ENCODE measurements around the gene NFU1. TPM values are rescaled to one million over a fixed set of nuclear protein-coding genes. Genes with fewer than 3 reads are reported as not detected.

The NFU1 gene
- total and polyA plus RNA-seq, 2 of the 4 experiments (the other 2 are of a cell fraction), result 24.0 to 32.4 TPM

DNA sequence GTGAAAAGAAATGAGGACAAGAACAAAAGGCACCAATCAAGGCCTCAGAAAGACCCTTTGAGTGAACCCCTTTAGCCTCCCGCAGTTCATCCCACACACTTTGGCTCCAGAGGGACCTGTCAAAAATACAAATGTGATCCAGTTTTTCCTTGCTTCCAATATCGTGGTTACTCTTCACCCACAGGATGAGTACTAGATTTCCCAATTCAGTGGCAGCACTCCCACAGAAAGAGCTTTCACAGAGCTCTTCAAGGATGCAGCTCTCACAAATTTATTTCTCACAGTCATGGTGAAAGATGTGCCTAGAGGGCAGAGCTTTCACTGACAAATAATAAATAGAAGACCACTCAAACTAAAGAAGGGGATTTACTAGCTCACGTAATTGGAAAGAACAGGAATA, 47.2 kb downstream of the NFU1 start:
- dilution Hi-C loops (cut with HindIII; ENCODE audit: low sequenced_read_pairs, unreplicated experiment), result no loop called here
- peaks cover 2% of the 10 kb centered on the region; the same call in 1 of the 2 replicates for H3K4me1 ChIP-seq (ENCODE audit: control insufficient read depth, insufficient read depth, low read length)
- BruUV-seq (replicated peaks), result no TSS peak
- H2BK5ac ChIP-seq (ENCODE audit: low read depth, low read length, poor library complexity, severe bottlenecking), result no peak overlapping the region
- H4K91ac ChIP-seq (ENCODE audit: insufficient read depth, low read depth, low read length), result no peak overlapping the region
- H2BK120ac ChIP-seq (ENCODE audit: low read depth, low read length), result no peak overlapping the region
- peaks cover 8 to 13% of the 10 kb centered on the region in 2 experiments; a peak in 3 of 4 replicates for H3K79me1 ChIP-seq (ENCODE audit: low read depth in 1 of 2, low read length in 2 of 2)
- intact Hi-C loops (cut with micrococcal nuclease), result no loop called here
- no peak overlapping the region for H3K4me3 ChIP-seq (ENCODE audit: insufficient read depth, low read depth, low read length)
- no peak overlapping the region for H3K27ac ChIP-seq (ENCODE audit: insufficient read depth, low read length)
- no peak overlapping the region for H2AK5ac ChIP-seq (ENCODE audit: low read depth, low read length)
- H2AK9ac ChIP-seq (replicated peaks; ENCODE audit: low read depth, low read length, poor library complexity), result no peak overlapping the region
- no peaks in the 10 kb centered on the region for H3K27me3 ChIP-seq (ENCODE audit: control insufficient read depth, insufficient read depth, low read length)
- no peak overlapping the region for H3K18ac ChIP-seq (ENCODE audit: low read depth, low read length)
- CTCF ChIA-PET, result interaction anchor here (0.7 to 1.3 kb wide), 2 partner anchors 10 to 14 kb away, joined by 3 read pairs; no protein-coding TSS in a partner anchor
- TF ChIP-seq BHLHE40 (IDR thresholded peaks at IDR 0.05; ENCODE audit: low read depth, low read length) (no peak), RFX5 (IDR thresholded peaks at IDR 0.05; ENCODE audit: low read depth, low read length) (no peak), RCOR1 (IDR thresholded peaks at IDR 0.05; ENCODE audit: insufficient replicate concordance, low read length) (no peak), CHD1 (IDR thresholded peaks at IDR 0.05; ENCODE audit: low read depth, low read length) (no peak), RAD21 (IDR thresholded peaks at IDR 0.05; ENCODE audit: low read length) (no peak), MXI1 (IDR thresholded peaks at IDR 0.05; ENCODE audit: borderline replicate concordance, low read depth, low read length) (no peak), MAZ (IDR thresholded peaks at IDR 0.05; ENCODE audit: borderline replicate concordance, low read depth, low read length) (no peak), CEBPB (IDR thresholded peaks at IDR 0.05; ENCODE audit: low read depth, low read length) (no peak), NFE2L2 (IDR thresholded peaks at IDR 0.05; ENCODE audit: low read depth, low read length) (no peak)
- TF ChIP-seq, protein P1, sequence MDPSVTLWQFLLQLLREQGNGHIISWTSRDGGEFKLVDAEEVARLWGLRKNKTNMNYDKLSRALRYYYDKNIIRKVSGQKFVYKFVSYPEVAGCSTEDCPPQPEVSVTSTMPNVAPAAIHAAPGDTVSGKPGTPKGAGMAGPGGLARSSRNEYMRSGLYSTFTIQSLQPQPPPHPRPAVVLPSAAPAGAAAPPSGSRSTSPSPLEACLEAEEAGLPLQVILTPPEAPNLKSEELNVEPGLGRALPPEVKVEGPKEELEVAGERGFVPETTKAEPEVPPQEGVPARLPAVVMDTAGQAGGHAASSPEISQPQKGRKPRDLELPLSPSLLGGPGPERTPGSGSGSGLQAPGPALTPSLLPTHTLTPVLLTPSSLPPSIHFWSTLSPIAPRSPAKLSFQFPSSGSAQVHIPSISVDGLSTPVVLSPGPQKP (IDR thresholded peaks at IDR 0.05; ENCODE audit: borderline replicate concordance, low read depth, low read length), result no peak
- TF ChIP-seq, protein P2, sequence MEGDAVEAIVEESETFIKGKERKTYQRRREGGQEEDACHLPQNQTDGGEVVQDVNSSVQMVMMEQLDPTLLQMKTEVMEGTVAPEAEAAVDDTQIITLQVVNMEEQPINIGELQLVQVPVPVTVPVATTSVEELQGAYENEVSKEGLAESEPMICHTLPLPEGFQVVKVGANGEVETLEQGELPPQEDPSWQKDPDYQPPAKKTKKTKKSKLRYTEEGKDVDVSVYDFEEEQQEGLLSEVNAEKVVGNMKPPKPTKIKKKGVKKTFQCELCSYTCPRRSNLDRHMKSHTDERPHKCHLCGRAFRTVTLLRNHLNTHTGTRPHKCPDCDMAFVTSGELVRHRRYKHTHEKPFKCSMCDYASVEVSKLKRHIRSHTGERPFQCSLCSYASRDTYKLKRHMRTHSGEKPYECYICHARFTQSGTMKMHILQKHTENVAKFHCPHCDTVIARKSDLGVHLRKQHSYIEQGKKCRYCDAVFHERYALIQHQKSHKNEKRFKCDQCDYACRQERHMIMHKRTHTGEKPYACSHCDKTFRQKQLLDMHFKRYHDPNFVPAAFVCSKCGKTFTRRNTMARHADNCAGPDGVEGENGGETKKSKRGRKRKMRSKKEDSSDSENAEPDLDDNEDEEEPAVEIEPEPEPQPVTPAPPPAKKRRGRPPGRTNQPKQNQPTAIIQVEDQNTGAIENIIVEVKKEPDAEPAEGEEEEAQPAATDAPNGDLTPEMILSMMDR (conservative IDR thresholded peaks at IDR 0.05; ENCODE audit: low read depth, low read length), result no peak
- H3K23ac ChIP-seq (ENCODE audit: low read depth, low read length), result no peak overlapping the region
- ATAC-seq (ENCODE audit: low read depth) (no peak), DNase-seq (no peak)
- 60% methylated on average over 1 of the region's 3 CpGs; no CpG with 5 or more reads in 1 of the 2 experiments for WGBS, 2 experiments (ENCODE audit: extremely low coverage in 2 of 2, insufficient read length in 1 of 2)
- no peak overlapping the region for H4K5ac ChIP-seq (ENCODE audit: low read depth, low read length)
- no peak overlapping the region for H2BK20ac ChIP-seq (ENCODE audit: low read depth, low read length)
- POLR2A ChIA-PET (ENCODE audit: unreplicated experiment), result no interaction called here
- H3K9me3 ChIP-seq (ENCODE audit: control insufficient read depth, insufficient read depth, low read length), result no peaks in the 10 kb centered on the region
- no peak overlapping the region for H3K14ac ChIP-seq (replicated peaks; ENCODE audit: low read depth, low read length)
- no peak overlapping the region for H2AFZ ChIP-seq (replicated peaks; ENCODE audit: low read length, poor library complexity)
- peaks cover 5% of the 10 kb centered on the region; the same call in 1 of the 2 replicates for H4K20me1 ChIP-seq (ENCODE audit: insufficient read depth, low read length)
- no peak overlapping the region for H3K4ac ChIP-seq (ENCODE audit: low read depth, low read length)
- H3K36me3 ChIP-seq (ENCODE audit: control insufficient read depth, insufficient read depth, low read length), result peaks cover 7% of the 10 kb centered on the region; the same call in 1 of the 2 replicates
- no peak overlapping the region for H2BK15ac ChIP-seq (ENCODE audit: low read depth, low read length)
- H4K8ac ChIP-seq (ENCODE audit: low read depth in 2 of 2, low read length in 2 of 2), result no peak overlapping the region
- in situ Hi-C loops (cut with MboI; ENCODE audit: low sequenced_read_pairs), result no loop called here
- H3K9me1 ChIP-seq (ENCODE audit: insufficient read depth, low read length), result peaks cover 2% of the 10 kb centered on the region; the same call in 1 of the 2 replicates
- no peak overlapping the region for H3K4me2 ChIP-seq (ENCODE audit: low read depth, low read length)
- H3K9ac ChIP-seq (ENCODE audit: low read depth, low read length), result no peak overlapping the region
- no peak overlapping the region for H3K56ac ChIP-seq (ENCODE audit: extremely low read depth, insufficient read depth, low read length)
